HCT116 (cell line): Measurements from ENCODE around the gene CALN1. TPM values are rescaled to one million over a fixed set of nuclear protein-coding genes. Genes with fewer than 3 reads are reported as not detected.

Experiments
- ATAC-seq: fragments of 200-7000 bp; cut with Tn5 transposase; 2 replicates; pipeline ENCODE4 v1.9.1; 2020; ENCODE audit warnings: mild to moderate bottlenecking, moderate library complexity
- BruUV-seq: library from RNA; stranded (reverse); fragments of 400-500 nt; replicated peaks from 2 replicates; lab custom pipeline; 2021; lab: Mats Ljungman, UMichigan
- CTCF ChIA-PET: fragments of 300-600 bp; sonication (Branson Sonifier 250); formaldehyde crosslinking; loops from one replicate; lab custom pipeline; 2021; ENCODE audit warnings: antibody characterized with exemption; lab: Charles Lee
- POLR2A ChIA-PET: fragments of 300-600, 350-600 bp; sonication (Branson Sonifier 250); formaldehyde crosslinking; loops from one replicate; lab custom pipeline; 2021; ENCODE audit warnings: antibody characterized with exemption; lab: Charles Lee
- RAD21 ChIA-PET, 2 experiments: fragments of 300-600 bp; sonication (Branson Sonifier 250); formaldehyde crosslinking; loops; one replicate each; lab custom pipeline; 2023; ENCODE audit warnings: low total read pairs in 2 of 2; ENCODE audit not compliant: uncharacterized antibody in 2 of 2, unreplicated experiment in 2 of 2, low non-redundant PET in 1 of 2; lab: Charles Lee
- DNase-seq: peaks from one replicate; pipeline ENCODE4 v3.0.0-alpha.2; 2010; ENCODE audit warnings: low read depth, low spot score
- H2AFZ ChIP-seq: fragments of 200-600 bp; shearing (Covaris generic), sonication (generic); 2 replicates; pipeline ENCODE4 v1.6.1; 2017; ENCODE audit warnings: low read depth, mixed run types, mixed read lengths, antibody characterized with exemption, low read length; ENCODE audit not compliant: poor library complexity, severe bottlenecking
- H3K27ac ChIP-seq: 2 replicates; pipeline ENCODE4 v1.5.1; 2012; ENCODE audit warnings: low read depth, low read length
- H3K27me3 ChIP-seq: fragments of 200-600 bp; sonication (generic); 2 replicates; pipeline ENCODE4 v1.6.1; 2016; ENCODE audit warnings: mixed run types, low read length, mixed read lengths; ENCODE audit not compliant: insufficient read depth
- H3K36me3 ChIP-seq, 2 experiments: fragments of 200-500 bp in 1 of 2; fragments of 200-600 bp in 1 of 2; sonication (Bioruptor generic) in 1 of 2; sonication (generic) in 1 of 2; 2 replicates each; pipeline versions ENCODE4 v1.5.1 to v1.6.1; 2014 to 2016; ENCODE audit warnings: low read length in 2 of 2, inconsistent platforms in 1 of 2, mixed read lengths in 1 of 2, mixed run types in 1 of 2; ENCODE audit not compliant: insufficient read depth in 2 of 2, control insufficient read depth in 1 of 2
- H3K4me1 ChIP-seq, 2 experiments: fragments of 200-600 bp in 1 of 2; sonication (generic) in 1 of 2; 2 replicates each; pipeline versions ENCODE4 v1.5.1 to v1.6.1; 2012 to 2017; ENCODE audit warnings: low read length in 2 of 2, inconsistent platforms in 1 of 2, mild to moderate bottlenecking in 1 of 2, mixed read lengths in 1 of 2, mixed run types in 1 of 2, moderate library complexity in 1 of 2; ENCODE audit not compliant: insufficient read depth in 2 of 2, control insufficient read depth in 1 of 2
- H3K4me2 ChIP-seq: fragments of 200-600 bp; sonication (generic); 2 replicates; pipeline ENCODE4 v1.6.1; 2017; ENCODE audit warnings: mixed run types, low read length, mixed read lengths
- H3K4me3 ChIP-seq, 2 experiments: fragments of 200-600 bp in 1 of 2; sonication (generic) in 1 of 2; replicated peaks in 1 of 2; 2 replicates each; pipeline ENCODE4 v1.5.1; 2011 to 2016; ENCODE audit warnings: low read length in 2 of 2, control low read depth in 1 of 2, low read depth in 1 of 2, mild to moderate bottlenecking in 1 of 2, mixed read lengths in 1 of 2, mixed run types in 1 of 2
- H3K79me2 ChIP-seq: fragments of 200-600 bp; sonication (generic); 2 replicates; pipeline ENCODE4 v1.6.1; 2017; ENCODE audit warnings: mild to moderate bottlenecking, mixed run types, low read length, moderate library complexity, mixed read lengths; ENCODE audit not compliant: insufficient read depth
- H3K9ac ChIP-seq: fragments of 200-600 bp; sonication (generic); 2 replicates; pipeline ENCODE4 v1.6.1; 2016; ENCODE audit warnings: low read length, mixed read lengths
- H3K9me2 ChIP-seq: fragments of 200-600 bp; sonication (generic), shearing (Covaris generic); 2 replicates; pipeline ENCODE4 v1.6.1; 2017; ENCODE audit warnings: mixed run types, mild to moderate bottlenecking, moderate library complexity; ENCODE audit not compliant: insufficient read depth
- H3K9me3 ChIP-seq, 2 experiments: fragments of 200-500 bp in 1 of 2; fragments of 200-600 bp in 1 of 2; sonication (Bioruptor generic) in 1 of 2; sonication (generic) in 1 of 2; 2 replicates each; pipeline ENCODE4 v1.6.1; 2014 to 2017; ENCODE audit warnings: low read length in 2 of 2, mixed read lengths in 2 of 2, inconsistent platforms in 1 of 2, low read depth in 1 of 2, mild to moderate bottlenecking in 1 of 2, mixed run types in 1 of 2, moderate library complexity in 1 of 2; ENCODE audit not compliant: control insufficient read depth in 1 of 2, insufficient read depth in 1 of 2
- H4K20me1 ChIP-seq: fragments of 200-600 bp; sonication (generic), shearing (Covaris generic); 2 replicates; pipeline ENCODE4 v1.6.1; 2017; ENCODE audit warnings: mixed run types, mild to moderate bottlenecking, moderate library complexity; ENCODE audit not compliant: insufficient read depth
- ATF3 ChIP-seq: IDR thresholded peaks from 2 replicates; pipeline ENCODE4 v1.6.1; 2012
- CEBPB ChIP-seq: IDR thresholded peaks from 2 replicates; pipeline ENCODE4 v1.6.1; 2012; ENCODE audit warnings: low read depth
- CTCF ChIP-seq, 3 experiments: fragments of 200-600 bp in 1 of 3; sonication (generic) in 1 of 3; IDR thresholded peaks in 2 of 3; conservative IDR thresholded peaks in 1 of 3; 2 replicates each; pipeline ENCODE4 v1.5.1; 2012 to 2017; ENCODE audit warnings: low read depth in 2 of 3, low read length in 2 of 3, antibody characterized with exemption in 1 of 3, borderline replicate concordance in 1 of 3, control low read depth in 1 of 3, mild to moderate bottlenecking in 1 of 3, mixed read lengths in 1 of 3, mixed run types in 1 of 3, moderate library complexity in 1 of 3; ENCODE audit not compliant: insufficient read depth in 1 of 3
- ELF1 ChIP-seq: IDR thresholded peaks from 2 replicates; pipeline ENCODE4 v1.6.1; 2012; ENCODE audit warnings: low read depth, borderline replicate concordance
- EZH2phosphoT487 ChIP-seq: fragments of 200-600 bp; IDR thresholded peaks from 2 replicates; pipeline ENCODE4 v1.6.1; 2018; ENCODE audit warnings: antibody characterized with exemption, borderline replicate concordance
- FOSL1 ChIP-seq: IDR thresholded peaks from 2 replicates; pipeline ENCODE4 v1.6.1; 2012; ENCODE audit warnings: low read depth
- JUND ChIP-seq: IDR thresholded peaks from 2 replicates; pipeline ENCODE4 v1.6.1; 2012
- MAX ChIP-seq: IDR thresholded peaks from 2 replicates; pipeline ENCODE4 v1.6.1; 2012
- POLR2A ChIP-seq: IDR thresholded peaks from 2 replicates; pipeline ENCODE4 v1.7.0; 2011; ENCODE audit warnings: borderline replicate concordance; ENCODE audit not compliant: insufficient read depth, insufficient read length; ENCODE audit errors: extremely low read depth
- SIN3A ChIP-seq: IDR thresholded peaks from 2 replicates; pipeline ENCODE4 v1.6.1; 2012; ENCODE audit warnings: low read depth
- SP1 ChIP-seq: IDR thresholded peaks from 2 replicates; pipeline ENCODE4 v1.6.1; 2012; ENCODE audit warnings: low read depth
- SRF ChIP-seq: IDR thresholded peaks from 2 replicates; pipeline ENCODE4 v1.6.1; 2012; ENCODE audit warnings: low read depth
- ZBTB33 ChIP-seq: IDR thresholded peaks from 2 replicates; pipeline ENCODE4 v1.6.1; 2011; ENCODE audit warnings: mild to moderate bottlenecking, low read length, moderate library complexity; ENCODE audit not compliant: insufficient replicate concordance; ENCODE audit errors: extremely low read depth
- ZFX ChIP-seq: fragments of 450-650 bp; IDR thresholded peaks from 2 replicates; pipeline ENCODE4 v1.6.1; 2017
- ZNF274 ChIP-seq: fragments of 200-500 bp; sonication (Bioruptor generic); IDR thresholded peaks from 2 replicates; pipeline ENCODE4 v1.6.1; 2014; ENCODE audit warnings: mild to moderate bottlenecking, low read depth, low read length, inconsistent platforms
- intact Hi-C: fragments of 100-400 bp; cut with micrococcal nuclease; formaldehyde crosslinking; loops from 2 replicates; pipeline ENCODE4 v1.10.0; 2022
- total RNA-seq: library from RNA; stranded (reverse); gene quantifications from one replicate; pipeline ENCODE4 v1.2.1, GENCODE V29; 2021; ENCODE audit not compliant: unreplicated experiment

The CALN1 gene
- total RNA-seq, 1 experiment from 2014 or later: 0.17 TPM

GRCh38 chr7:72062666-72063065 lies 349.5 kb downstream of the CALN1 start:
- Histone ChIP-seq H3K27me3 (no peaks in the 10 kb centered on the region), H3K36me3 (no peaks in the 10 kb centered on the region), H3K27ac (no peak overlapping the region), H4K20me1 (no peaks in the 10 kb centered on the region)
- intact Hi-C loops: no loop called here
- CTCF ChIA-PET: no interaction called here
- no peak for DNase-seq
- TF ChIP-seq CEBPB: no peak
- no peak for TF ChIP-seq MAX
- TF ChIP-seq SP1: no peak
- TF ChIP-seq CTCF (IDR thresholded peaks at IDR 0.05 in 2 of 3, conservative IDR thresholded peaks at IDR 0.05 in 1 of 3; ENCODE audit: borderline replicate concordance in 1 of 3, insufficient read depth in 1 of 3, low read depth in 2 of 3, low read length in 2 of 3): no peak
- TF ChIP-seq, all 23 proteins: peak for 0
- ChIA-PET RAD21 (no interaction called here), POLR2A (no interaction called here)
- no peak overlapping the region for H2AFZ ChIP-seq
- H3K9me2 ChIP-seq: no peaks in the 10 kb centered on the region
- no peak overlapping the region for H3K4me3 ChIP-seq
- no peaks in the 10 kb centered on the region for H3K4me1 ChIP-seq
- no peaks in the 10 kb centered on the region for H3K79me2 ChIP-seq
- no TSS peak for BruUV-seq
- no peak for ATAC-seq
- no peak overlapping the region for H3K9ac ChIP-seq
- no peaks in the 10 kb centered on the region for H3K9me3 ChIP-seq
- no peak overlapping the region for H3K4me2 ChIP-seq

GRCh38 chr7:72059925-72060324 lies 352.2 kb downstream of the CALN1 start:
- Histone ChIP-seq H3K4me1 (no peaks in the 10 kb centered on the region), H3K9me2 (no peaks in the 10 kb centered on the region), H3K79me2 (no peaks in the 10 kb centered on the region), H3K36me3 (no peaks in the 10 kb centered on the region), H2AFZ (no peak overlapping the region), H3K27me3 (no peaks in the 10 kb centered on the region), H3K27ac (no peak overlapping the region), H3K4me2 (no peak overlapping the region), H3K4me3 (no peak overlapping the region), H3K9ac (no peak overlapping the region), H4K20me1 (no peaks in the 10 kb centered on the region), H3K9me3 (no peaks in the 10 kb centered on the region)
- no TSS peak for BruUV-seq
- RAD21 ChIA-PET: no interaction called here
- no peak for ATAC-seq
- CTCF ChIA-PET: no interaction called here
- intact Hi-C loops: no loop called here
- no peak for DNase-seq
- POLR2A ChIA-PET: no interaction called here
- TF ChIP-seq ZNF274 (no peak), ATF3 (no peak), MAX (no peak), JUND (no peak), POLR2A (no peak), SIN3A (no peak), SRF (no peak), EZH2phosphoT487 (no peak), CEBPB (no peak), ZFX (no peak), FOSL1 (no peak), ELF1 (no peak), ZBTB33 (no peak), SP1 (no peak)
